Glutamatergic neuron (in vitro differentiated cells): ENCODE measurements around the gene GATAD2A. TPM values are rescaled to one million over a fixed set of nuclear protein-coding genes. Genes with fewer than 3 reads are reported as not detected.

Source experiments
- DNase-seq: peaks from one replicate; pipeline ENCODE4 v3.0.0; 2022
- H3K27ac Mint-ChIP-seq: one replicate; pipeline ENCODE4 v1.8.0; 2020; ENCODE audit warnings: mild to moderate bottlenecking, mixed read lengths, inconsistent platforms; ENCODE audit not compliant: unreplicated experiment
- H3K27me3 Mint-ChIP-seq: one replicate; pipeline ENCODE4 v1.8.0; 2020; ENCODE audit warnings: mild to moderate bottlenecking, moderate library complexity, mixed read lengths, inconsistent platforms; ENCODE audit not compliant: unreplicated experiment
- H3K36me3 Mint-ChIP-seq: one replicate; pipeline ENCODE4 v1.8.0; 2020; ENCODE audit warnings: mild to moderate bottlenecking, mixed read lengths, inconsistent platforms; ENCODE audit not compliant: unreplicated experiment
- H3K4me1 Mint-ChIP-seq: one replicate; pipeline ENCODE4 v1.8.0; 2020; ENCODE audit warnings: mild to moderate bottlenecking, low read depth, mixed read lengths, inconsistent platforms; ENCODE audit not compliant: unreplicated experiment
- H3K4me3 Mint-ChIP-seq: one replicate; pipeline ENCODE4 v1.8.0; 2020; ENCODE audit warnings: mild to moderate bottlenecking, mixed read lengths, inconsistent platforms; ENCODE audit not compliant: unreplicated experiment
- H3K9me3 Mint-ChIP-seq: one replicate; pipeline ENCODE4 v1.8.0; 2020; ENCODE audit warnings: mild to moderate bottlenecking, moderate library complexity, mixed read lengths, inconsistent platforms; ENCODE audit not compliant: unreplicated experiment
- total RNA-seq: library from RNA; stranded (reverse); fragmentation: NEBNext Ultra II Directional; extraction: Animal tissue kit (Norgen Biotek cat#: 25700); gene quantifications from one replicate; pipeline ENCODE4 v1.2.1, GENCODE V29; 2021; ENCODE audit not compliant: unreplicated experiment
- TF ChIP-seq, protein P1 (sequence below): fragments of 200-600 bp; sonication (generic); IDR thresholded peaks from one replicate; pipeline ENCODE4 v1.5.0; 2021; ENCODE audit not compliant: partially characterized antibody, unreplicated experiment

GATAD2A gene
- total RNA-seq, 1 donor from 2014 or later: 203 TPM

GRCh38 chr19:19490214-19490968, 84.9 kb downstream of the GATAD2A start:
- peaks cover 26% of the 10 kb centered on the region for H3K27me3 Mint-ChIP-seq
- TF ChIP-seq, protein P1, sequence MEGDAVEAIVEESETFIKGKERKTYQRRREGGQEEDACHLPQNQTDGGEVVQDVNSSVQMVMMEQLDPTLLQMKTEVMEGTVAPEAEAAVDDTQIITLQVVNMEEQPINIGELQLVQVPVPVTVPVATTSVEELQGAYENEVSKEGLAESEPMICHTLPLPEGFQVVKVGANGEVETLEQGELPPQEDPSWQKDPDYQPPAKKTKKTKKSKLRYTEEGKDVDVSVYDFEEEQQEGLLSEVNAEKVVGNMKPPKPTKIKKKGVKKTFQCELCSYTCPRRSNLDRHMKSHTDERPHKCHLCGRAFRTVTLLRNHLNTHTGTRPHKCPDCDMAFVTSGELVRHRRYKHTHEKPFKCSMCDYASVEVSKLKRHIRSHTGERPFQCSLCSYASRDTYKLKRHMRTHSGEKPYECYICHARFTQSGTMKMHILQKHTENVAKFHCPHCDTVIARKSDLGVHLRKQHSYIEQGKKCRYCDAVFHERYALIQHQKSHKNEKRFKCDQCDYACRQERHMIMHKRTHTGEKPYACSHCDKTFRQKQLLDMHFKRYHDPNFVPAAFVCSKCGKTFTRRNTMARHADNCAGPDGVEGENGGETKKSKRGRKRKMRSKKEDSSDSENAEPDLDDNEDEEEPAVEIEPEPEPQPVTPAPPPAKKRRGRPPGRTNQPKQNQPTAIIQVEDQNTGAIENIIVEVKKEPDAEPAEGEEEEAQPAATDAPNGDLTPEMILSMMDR: peak; percentile 85
- H3K27ac Mint-ChIP-seq: peak overlapping the region; percentile 100
- H3K9me3 Mint-ChIP-seq: peaks cover 26% of the 10 kb centered on the region
- peaks cover 47% of the 10 kb centered on the region for H3K4me1 Mint-ChIP-seq
- H3K36me3 Mint-ChIP-seq: no peaks in the 10 kb centered on the region
- H3K4me3 Mint-ChIP-seq: peak overlapping the region; percentile 80
- peak; percentile 83 for DNase-seq

GRCh38 chr19:19491321-19492025, 86.0 kb downstream of the GATAD2A start:
- peaks cover 20% of the 10 kb centered on the region for H3K9me3 Mint-ChIP-seq
- no peaks in the 10 kb centered on the region for H3K36me3 Mint-ChIP-seq
- TF ChIP-seq, protein P1: no peak
- H3K4me3 Mint-ChIP-seq: no peak overlapping the region
- H3K27me3 Mint-ChIP-seq: peaks cover 16% of the 10 kb centered on the region
- H3K4me1 Mint-ChIP-seq: peaks cover 38% of the 10 kb centered on the region
- H3K27ac Mint-ChIP-seq: peak overlapping the region; percentile 62
- no peak for DNase-seq

- no peaks in the 10 kb centered on the region for H3K36me3 Mint-ChIP-seq
- TF ChIP-seq, protein P1: no peak
Measured at GRCh38 chr19:19492026-19492610, 86.6 kb downstream of the GATAD2A start.

DNA sequence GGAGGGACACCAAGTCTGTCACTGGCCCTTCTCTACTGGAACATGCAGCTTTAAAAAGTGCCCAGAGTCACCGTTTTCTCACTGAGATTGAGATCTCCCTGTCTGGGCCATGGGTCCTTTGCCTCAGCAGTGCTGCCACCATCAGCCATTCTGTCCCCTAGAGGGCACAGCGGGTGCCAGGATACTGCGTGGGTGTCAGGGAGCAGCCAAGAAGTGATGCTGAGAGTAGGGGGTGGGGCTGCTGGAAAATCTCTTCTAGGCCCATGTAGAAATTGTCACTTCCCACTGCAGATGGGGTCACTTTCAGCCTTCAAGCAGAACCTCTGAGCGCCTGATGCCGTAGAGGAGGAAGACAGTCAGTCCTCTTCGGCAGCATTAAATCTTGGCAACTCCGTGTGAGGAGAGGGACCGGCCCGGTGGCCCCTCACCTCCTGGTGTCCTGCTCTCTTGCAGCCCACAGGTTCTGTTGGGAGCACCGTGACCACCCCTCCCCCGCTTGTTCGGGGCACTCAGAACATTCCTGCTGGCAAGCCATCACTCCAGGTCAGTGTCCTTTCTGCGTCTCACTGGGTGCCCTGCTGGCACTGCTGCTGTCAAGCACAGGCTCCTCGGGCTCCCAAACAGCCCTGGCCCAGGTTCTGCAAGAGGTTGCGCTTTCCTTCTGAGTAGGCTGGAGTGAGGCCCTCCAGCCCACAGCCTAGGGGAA, 88.5 kb downstream of the GATAD2A start:
- Mint-ChIP-seq H3K4me1 (peaks cover 18% of the 10 kb centered on the region), H3K27ac (peak overlapping the region; percentile 17), H3K4me3 (no peak overlapping the region), H3K9me3 (peaks cover 21% of the 10 kb centered on the region), H3K36me3 (no peaks in the 10 kb centered on the region), H3K27me3 (peaks cover 14% of the 10 kb centered on the region)
- TF ChIP-seq, protein P1: no peak
- no peak for DNase-seq

More at GRCh38 chr19:19492026-19492610, 86.6 kb downstream of the GATAD2A start:
- Mint-ChIP-seq H3K27me3 (peaks cover 14% of the 10 kb centered on the region), H3K9me3 (peaks cover 19% of the 10 kb centered on the region), H3K4me1 (peaks cover 34% of the 10 kb centered on the region), H3K27ac (no peak overlapping the region), H3K4me3 (no peak overlapping the region)
- DNase-seq: no peak
